ENCODE data around the gene MED4.

DNA sequence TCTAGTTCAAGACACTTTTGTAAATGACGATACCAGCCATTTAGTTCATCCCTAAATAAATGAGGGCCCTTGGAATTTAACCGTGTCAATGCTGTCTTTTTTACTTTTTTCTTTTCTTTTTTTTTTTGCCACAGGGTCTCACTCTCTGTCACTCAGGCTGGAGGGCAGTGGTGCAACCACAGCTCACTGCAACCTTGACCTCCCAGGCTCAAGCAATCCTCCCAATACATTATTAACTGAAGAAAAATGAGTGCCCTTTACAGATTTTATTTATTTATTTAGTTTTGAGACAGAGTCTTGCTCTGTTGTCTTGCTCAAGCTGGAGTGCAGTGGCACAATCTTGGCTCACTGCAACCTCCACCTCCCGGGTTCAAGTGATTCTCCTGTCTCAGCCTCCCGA, 2.9 kb upstream of the MED4 start:
- TF ChIP-seq, protein P1, sequence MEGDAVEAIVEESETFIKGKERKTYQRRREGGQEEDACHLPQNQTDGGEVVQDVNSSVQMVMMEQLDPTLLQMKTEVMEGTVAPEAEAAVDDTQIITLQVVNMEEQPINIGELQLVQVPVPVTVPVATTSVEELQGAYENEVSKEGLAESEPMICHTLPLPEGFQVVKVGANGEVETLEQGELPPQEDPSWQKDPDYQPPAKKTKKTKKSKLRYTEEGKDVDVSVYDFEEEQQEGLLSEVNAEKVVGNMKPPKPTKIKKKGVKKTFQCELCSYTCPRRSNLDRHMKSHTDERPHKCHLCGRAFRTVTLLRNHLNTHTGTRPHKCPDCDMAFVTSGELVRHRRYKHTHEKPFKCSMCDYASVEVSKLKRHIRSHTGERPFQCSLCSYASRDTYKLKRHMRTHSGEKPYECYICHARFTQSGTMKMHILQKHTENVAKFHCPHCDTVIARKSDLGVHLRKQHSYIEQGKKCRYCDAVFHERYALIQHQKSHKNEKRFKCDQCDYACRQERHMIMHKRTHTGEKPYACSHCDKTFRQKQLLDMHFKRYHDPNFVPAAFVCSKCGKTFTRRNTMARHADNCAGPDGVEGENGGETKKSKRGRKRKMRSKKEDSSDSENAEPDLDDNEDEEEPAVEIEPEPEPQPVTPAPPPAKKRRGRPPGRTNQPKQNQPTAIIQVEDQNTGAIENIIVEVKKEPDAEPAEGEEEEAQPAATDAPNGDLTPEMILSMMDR (conservative IDR thresholded peaks at IDR 0.05; ENCODE audit: low read depth, low read length) = no peak
- no peak for TF ChIP-seq EZH2 (IDR thresholded peaks at IDR 0.05; ENCODE audit: borderline replicate concordance, low read depth, low read length, poor library complexity, severe bottlenecking)

Data from A673 (cell line).